ENCODE measurements around the gene GPR37L1.
"Not testable (repeated sequence)": the region's sequence is repeated elsewhere in the genome, so short reads cannot be mapped to it uniquely, and the experiment has no call there.

GPR37L1 gene

GRCh38 chr1:202090994-202091393 lies 31.7 kb upstream of the GPR37L1 start:
- no peak overlapping the region for H3K9ac ChIP-seq (ENCODE audit: low read length)
- H3K4me3 ChIP-seq (ENCODE audit: low read length), result no peak overlapping the region
- no peaks in the 10 kb centered on the region for H3K36me3 ChIP-seq (ENCODE audit: control insufficient read depth, insufficient read depth, low read length)
- no peaks in the 10 kb centered on the region for H3K4me1 ChIP-seq (ENCODE audit: control insufficient read depth, insufficient read depth, low read length)
- H3K27ac ChIP-seq (ENCODE audit: low read depth, low read length), result no peak overlapping the region
- H3K27me3 ChIP-seq (ENCODE audit: control insufficient read depth, insufficient read depth, low read length), result no peaks in the 10 kb centered on the region

- Histone ChIP-seq H3K4me1 (ENCODE audit: control insufficient read depth, insufficient read depth, low read length) (no peaks in the 10 kb centered on the region), H3K36me3 (ENCODE audit: control insufficient read depth, insufficient read depth, low read length) (no peaks in the 10 kb centered on the region), H3K27ac (ENCODE audit: low read depth, low read length) (no peak overlapping the region), H3K27me3 (ENCODE audit: control insufficient read depth, insufficient read depth, low read length) (no peaks in the 10 kb centered on the region), H3K9ac (ENCODE audit: low read length) (no peak overlapping the region), H3K4me3 (ENCODE audit: low read length) (no peak overlapping the region)
Measured at GRCh38 chr1:202093858-202094257, 28.9 kb upstream of the GPR37L1 start.

- no peaks in the 10 kb centered on the region for H3K36me3 ChIP-seq (ENCODE audit: control insufficient read depth, insufficient read depth, low read length)
- H3K27me3 ChIP-seq (ENCODE audit: control insufficient read depth, insufficient read depth, low read length), result no peaks in the 10 kb centered on the region
- no peaks in the 10 kb centered on the region for H3K4me1 ChIP-seq (ENCODE audit: control insufficient read depth, insufficient read depth, low read length)
- H3K9ac ChIP-seq (ENCODE audit: low read length), result no peak overlapping the region
- no peak overlapping the region for H3K27ac ChIP-seq (ENCODE audit: low read depth, low read length)
- H3K4me3 ChIP-seq (ENCODE audit: low read length), result no peak overlapping the region
Measured at GRCh38 chr1:202101184-202101583, 21.5 kb upstream of the GPR37L1 start.

GRCh38 chr1:202104073-202104472 lies 18.6 kb upstream of the GPR37L1 start:
- Histone ChIP-seq H3K27me3 (ENCODE audit: control insufficient read depth, insufficient read depth, low read length) (no peaks in the 10 kb centered on the region), H3K4me1 (ENCODE audit: control insufficient read depth, insufficient read depth, low read length) (no peaks in the 10 kb centered on the region), H3K4me3 (ENCODE audit: low read length) (no peak overlapping the region), H3K9ac (ENCODE audit: low read length) (no peak overlapping the region), H3K27ac (ENCODE audit: low read depth, low read length) (no peak overlapping the region), H3K36me3 (ENCODE audit: control insufficient read depth, insufficient read depth, low read length) (no peaks in the 10 kb centered on the region)

GRCh38 chr1:202105571-202106339 lies 17.0 kb upstream of the GPR37L1 start:
- no peak overlapping the region for H3K9ac ChIP-seq (ENCODE audit: low read length)

GRCh38 chr1:202106340-202107254 lies 16.1 kb upstream of the GPR37L1 start:
- Histone ChIP-seq H3K4me3 (ENCODE audit: low read length) (no peak overlapping the region), H3K27me3 (ENCODE audit: control insufficient read depth, insufficient read depth, low read length) (no peaks in the 10 kb centered on the region), H3K9ac (ENCODE audit: low read length) (no peak overlapping the region), H3K4me1 (ENCODE audit: control insufficient read depth, insufficient read depth, low read length) (no peaks in the 10 kb centered on the region), H3K36me3 (ENCODE audit: control insufficient read depth, insufficient read depth, low read length) (no peaks in the 10 kb centered on the region), H3K27ac (ENCODE audit: low read depth, low read length) (peak overlapping the region; percentile 45)

More at GRCh38 chr1:202105571-202106339, 17.0 kb upstream of the GPR37L1 start:
- H3K27ac ChIP-seq (ENCODE audit: low read depth, low read length), result no peak overlapping the region
- no peaks in the 10 kb centered on the region for H3K4me1 ChIP-seq (ENCODE audit: control insufficient read depth, insufficient read depth, low read length)
- no peak overlapping the region for H3K4me3 ChIP-seq (ENCODE audit: low read length)
- no peaks in the 10 kb centered on the region for H3K27me3 ChIP-seq (ENCODE audit: control insufficient read depth, insufficient read depth, low read length)
- no peaks in the 10 kb centered on the region for H3K36me3 ChIP-seq (ENCODE audit: control insufficient read depth, insufficient read depth, low read length)

GRCh38 chr1:202107321-202107761 lies 15.4 kb upstream of the GPR37L1 start:
- H3K4me3 ChIP-seq (ENCODE audit: low read length), result no peak overlapping the region
- no peak overlapping the region for H3K9ac ChIP-seq (ENCODE audit: low read length)
- H3K27me3 ChIP-seq (ENCODE audit: control insufficient read depth, insufficient read depth, low read length), result no peaks in the 10 kb centered on the region
- H3K27ac ChIP-seq (ENCODE audit: low read depth, low read length), result peak overlapping the region; percentile 45
- no peaks in the 10 kb centered on the region for H3K36me3 ChIP-seq (ENCODE audit: control insufficient read depth, insufficient read depth, low read length)
- H3K4me1 ChIP-seq (ENCODE audit: control insufficient read depth, insufficient read depth, low read length), result no peaks in the 10 kb centered on the region

GRCh38 chr1:202107801-202108731 lies 14.7 kb upstream of the GPR37L1 start:
- Histone ChIP-seq H3K4me3 (ENCODE audit: low read length) (no peak overlapping the region), H3K36me3 (ENCODE audit: control insufficient read depth, insufficient read depth, low read length) (no peaks in the 10 kb centered on the region), H3K27ac (ENCODE audit: low read depth, low read length) (no peak overlapping the region), H3K9ac (ENCODE audit: low read length) (no peak overlapping the region), H3K27me3 (ENCODE audit: control insufficient read depth, insufficient read depth, low read length) (no peaks in the 10 kb centered on the region), H3K4me1 (ENCODE audit: control insufficient read depth, insufficient read depth, low read length) (peaks cover 2% of the 10 kb centered on the region)

- peaks cover 2% of the 10 kb centered on the region for H3K4me1 ChIP-seq (ENCODE audit: control insufficient read depth, insufficient read depth, low read length)
- no peak overlapping the region for H3K27ac ChIP-seq (ENCODE audit: low read depth, low read length)
- H3K27me3 ChIP-seq (ENCODE audit: control insufficient read depth, insufficient read depth, low read length), result no peaks in the 10 kb centered on the region
- no peak overlapping the region for H3K9ac ChIP-seq (ENCODE audit: low read length)
- H3K4me3 ChIP-seq (ENCODE audit: low read length), result no peak overlapping the region
- H3K36me3 ChIP-seq (ENCODE audit: control insufficient read depth, insufficient read depth, low read length), result no peaks in the 10 kb centered on the region
Measured at GRCh38 chr1:202110977-202111376, 11.7 kb upstream of the GPR37L1 start.

- not testable (repeated sequence) for H3K27ac ChIP-seq (ENCODE audit: low read depth, low read length); H3K36me3 ChIP-seq (ENCODE audit: control insufficient read depth, insufficient read depth, low read length); H3K27me3 ChIP-seq (ENCODE audit: control insufficient read depth, insufficient read depth, low read length); H3K4me3 ChIP-seq (ENCODE audit: low read length); H3K9ac ChIP-seq (ENCODE audit: low read length); H3K4me1 ChIP-seq (ENCODE audit: control insufficient read depth, insufficient read depth, low read length)
Measured at GRCh38 chr1:202111589-202111988, 11.1 kb upstream of the GPR37L1 start.

- Histone ChIP-seq H3K27me3 (ENCODE audit: control insufficient read depth, insufficient read depth, low read length) (no peaks in the 10 kb centered on the region), H3K27ac (ENCODE audit: low read depth, low read length) (no peak overlapping the region), H3K9ac (ENCODE audit: low read length) (no peak overlapping the region), H3K4me1 (ENCODE audit: control insufficient read depth, insufficient read depth, low read length) (peaks cover 2% of the 10 kb centered on the region), H3K4me3 (ENCODE audit: low read length) (no peak overlapping the region), H3K36me3 (ENCODE audit: control insufficient read depth, insufficient read depth, low read length) (no peaks in the 10 kb centered on the region)
Measured at GRCh38 chr1:202112859-202113689, 9.6 kb upstream of the GPR37L1 start.
